ACHN (cell line): Measurements from ENCODE around the gene TMEM255A.
A peak's percentile ranks its signal among the peaks of the same experiment; 100 is the strongest.
"Not testable (repeated sequence)": the region's sequence is repeated elsewhere in the genome, so short reads cannot be mapped to it uniquely, and the experiment has no call there.

ENCODE experiments used
- DNase-seq: peaks from one replicate; pipeline ENCODE4 v3.0.0-alpha.2; 2015
- in situ Hi-C: cut with HindIII; loops from 2 replicates; pipeline ENCODE4 v1.10.0; 2017; ENCODE audit warnings: low sequenced_read_pairs, low pct_ligation_motif_present, low pct_unique_long_range_greater_than_20kb

Gene TMEM255A

DNA sequence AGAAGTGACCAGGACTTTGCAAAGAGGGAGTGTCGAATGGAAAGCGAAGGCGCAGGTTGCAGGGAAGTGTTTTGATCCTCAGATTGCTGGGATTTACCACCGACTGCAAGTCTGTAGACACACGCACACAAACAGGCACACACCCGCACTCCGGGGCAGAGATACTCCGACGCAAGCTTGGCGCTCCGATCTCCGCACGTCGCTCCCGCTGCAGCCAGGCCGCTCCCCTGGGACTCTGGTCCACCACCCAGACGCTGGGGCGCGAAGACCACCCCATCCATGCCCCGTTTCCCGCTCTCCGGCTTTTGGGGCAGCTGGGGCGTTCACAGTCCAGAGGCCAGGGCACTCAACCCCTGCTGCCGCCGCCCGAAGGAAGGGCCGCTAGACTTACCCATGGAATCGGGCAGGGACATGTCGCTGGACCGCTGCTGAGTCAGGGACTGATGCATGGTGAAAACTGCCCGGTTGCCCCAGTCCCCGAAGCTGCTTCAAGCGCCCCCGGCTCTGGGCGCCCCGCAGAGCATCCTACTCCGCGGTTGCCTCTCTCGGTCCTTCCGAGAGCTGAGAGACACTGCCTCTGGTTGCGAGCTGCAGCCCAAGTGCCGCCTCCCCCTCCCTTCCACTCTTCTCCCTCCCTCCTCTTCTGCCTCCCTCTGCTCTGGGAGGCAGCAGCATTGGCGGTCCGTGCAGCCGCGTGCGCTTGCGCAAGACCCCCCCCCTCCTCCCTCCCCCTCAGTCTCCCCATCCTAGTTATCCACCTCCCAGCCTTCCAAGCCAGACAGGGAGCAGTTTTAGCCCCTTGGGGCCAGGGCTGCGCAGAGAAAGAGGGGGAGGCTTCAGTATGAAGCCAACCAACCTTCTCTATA is at the start of gene TMEM255A:
Gene TMEM255A (minus strand): TSS at position 601 of the 866 bp plus-strand sequence. CDS start 152 bp downstream, at position 449.
- peak; percentile 1 for DNase-seq

GRCh38 chrX:120358737-120359456 is 47.6 kb upstream of the TMEM255A start:
- in situ Hi-C loops = no loop called here
- DNase-seq = peak; percentile 0

More for the DNA sequence above, at the start of gene TMEM255A:
- in situ Hi-C loops = no loop called here

GRCh38 chrX:120357186-120357585 is 45.9 kb upstream of the TMEM255A start:
- in situ Hi-C loops = no loop called here
- DNase-seq = no peak

GRCh38 chrX:120356084-120356483 is 44.8 kb upstream of the TMEM255A start:
- in situ Hi-C loops = no loop called here
- no peak for DNase-seq

DNA sequence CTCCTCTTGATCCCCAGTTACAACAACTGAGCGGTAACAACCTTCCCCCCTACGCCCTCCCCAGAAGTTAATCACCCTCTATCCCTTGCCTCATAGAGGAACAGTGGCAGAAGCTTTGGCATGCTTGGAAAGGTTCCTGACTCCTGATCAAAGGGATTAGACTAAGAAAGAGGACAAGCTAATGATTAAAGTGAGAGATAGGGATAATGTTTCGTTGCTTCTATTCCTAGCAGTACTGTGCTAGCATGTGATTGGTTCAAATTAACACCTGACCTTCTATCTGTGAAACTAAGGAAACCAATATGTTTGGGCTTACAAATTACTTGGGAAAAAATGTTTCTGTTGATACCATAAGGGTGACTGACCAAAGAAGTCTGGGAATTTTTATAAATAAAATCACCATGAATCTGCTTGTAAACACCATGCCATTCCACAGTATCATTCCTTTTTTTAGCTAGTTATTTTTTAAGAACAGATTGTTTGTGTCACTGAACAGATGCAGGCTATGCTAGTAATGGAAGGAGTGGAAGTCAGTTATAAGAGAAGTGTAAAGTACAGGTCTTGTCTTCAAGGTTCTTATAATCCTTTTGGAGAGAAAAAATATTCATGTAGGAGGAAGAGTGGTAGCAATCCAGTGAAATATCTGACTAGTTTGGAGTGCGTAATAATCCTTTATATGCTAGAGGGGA is 39.3 kb upstream of the TMEM255A start:
- in situ Hi-C loops = no loop called here
- no peak for DNase-seq

- DNase-seq, in situ Hi-C loops: not testable (repeated sequence)
Observed at GRCh38 chrX:120344566-120344965, 33.3 kb upstream of the TMEM255A start.

DNA sequence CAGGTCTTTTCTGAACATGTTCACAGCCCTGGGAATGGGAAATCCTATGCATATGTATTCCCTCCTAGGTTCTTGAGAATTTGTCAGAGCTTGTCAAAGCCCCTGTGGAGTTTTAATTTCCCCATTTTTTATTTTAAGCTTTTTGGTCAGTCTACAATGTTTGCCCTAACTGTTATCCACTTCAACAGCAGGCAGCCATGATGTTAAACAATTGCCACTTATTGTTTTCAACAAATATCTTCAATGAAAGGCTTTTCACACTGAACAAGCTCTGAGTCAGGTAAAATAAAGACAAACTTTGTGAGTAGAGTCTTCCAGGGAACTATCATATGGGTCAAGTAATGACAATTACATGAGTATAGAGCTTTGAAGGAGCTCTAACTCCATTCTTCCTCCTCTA is 25.6 kb upstream of the TMEM255A start:
- in situ Hi-C loops = no loop called here
- no peak for DNase-seq

- no peak for DNase-seq
Observed at GRCh38 chrX:120335289-120335688, 24.0 kb upstream of the TMEM255A start.

GRCh38 chrX:120334603-120335002 is 23.3 kb upstream of the TMEM255A start:
- in situ Hi-C loops = no loop called here
- no peak for DNase-seq

More at GRCh38 chrX:120335289-120335688, 24.0 kb upstream of the TMEM255A start:
- in situ Hi-C loops = no loop called here

DNA sequence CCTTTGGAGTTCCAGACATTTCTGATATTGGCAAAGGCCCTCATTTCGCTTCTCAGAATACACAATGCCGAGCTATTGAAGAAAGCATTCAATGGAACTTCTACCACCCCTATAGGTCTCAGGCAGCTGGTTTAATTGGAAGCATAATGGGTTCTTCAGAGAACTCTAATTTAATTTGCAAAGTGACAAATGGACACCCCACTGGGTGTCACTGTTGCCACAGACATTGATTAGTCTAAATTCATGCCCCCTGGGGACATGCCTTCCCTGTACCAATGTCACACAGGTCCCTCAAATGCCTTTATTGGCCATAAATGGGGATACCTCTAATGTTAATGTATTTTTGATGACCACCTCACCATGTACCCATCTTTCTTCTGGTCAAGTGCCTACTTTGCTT is 22.9 kb upstream of the TMEM255A start:
- no peak for DNase-seq
- in situ Hi-C loops = no loop called here

- DNase-seq = no peak
- in situ Hi-C loops = no loop called here
Observed at GRCh38 chrX:120332394-120332793, 21.1 kb upstream of the TMEM255A start.

DNA sequence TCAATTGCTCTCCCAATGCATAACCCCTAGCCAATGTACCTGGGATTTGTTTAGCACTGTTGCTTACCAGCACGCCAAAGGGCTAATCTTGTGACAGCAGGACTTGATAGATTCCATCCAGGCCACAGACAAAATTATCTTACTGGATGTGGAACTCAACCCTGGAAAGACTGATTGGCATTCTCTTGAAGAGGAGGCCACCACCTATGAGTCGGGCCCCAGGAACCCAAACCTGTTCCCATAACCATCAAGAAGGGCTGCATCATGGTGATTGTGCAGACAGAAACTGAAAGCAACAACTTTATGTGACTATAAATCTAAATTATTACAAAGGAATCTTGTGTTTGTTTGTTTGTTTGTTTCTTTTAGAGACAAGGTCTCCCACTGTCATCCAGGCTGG is 19.9 kb upstream of the TMEM255A start:
- no peak for DNase-seq
- in situ Hi-C loops = no loop called here

DNA sequence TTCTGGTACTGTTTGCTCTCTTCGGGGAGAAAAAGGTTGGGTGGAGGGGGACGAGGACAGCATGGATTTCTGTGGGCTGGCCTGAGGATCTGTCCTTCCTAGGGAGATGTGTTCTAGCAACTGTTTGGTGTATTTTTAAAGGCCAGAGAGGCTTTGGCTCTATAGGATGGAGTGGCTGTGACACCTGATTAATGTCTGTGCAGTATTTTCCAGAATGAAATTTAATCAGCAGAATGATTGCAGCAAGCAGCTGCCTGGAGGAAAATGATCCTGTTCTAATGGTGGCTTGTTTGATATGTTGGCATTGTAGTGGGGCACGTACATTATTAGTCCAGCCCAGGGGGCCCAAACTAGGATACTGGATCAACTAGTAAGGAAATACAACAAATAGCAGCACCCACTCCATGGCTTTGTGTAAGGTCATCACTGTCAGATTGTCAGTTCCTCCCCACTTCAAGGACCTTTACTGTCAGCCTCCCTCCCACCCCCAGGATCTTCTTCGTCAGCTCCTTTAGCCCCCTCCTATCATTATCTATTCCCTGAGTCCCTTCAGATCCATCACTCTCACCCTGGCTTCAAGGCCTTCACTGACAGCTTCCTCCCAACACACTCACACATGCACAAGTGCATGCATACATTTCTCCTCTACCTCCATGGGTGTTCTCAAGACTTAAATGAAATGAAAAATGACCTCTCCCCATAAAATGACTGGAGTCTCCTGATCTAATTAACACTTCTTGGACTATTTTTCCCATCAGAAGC is 10.4 kb upstream of the TMEM255A start:
- DNase-seq = no peak
- in situ Hi-C loops = no loop called here

GRCh38 chrX:120318411-120318810 is 7.2 kb upstream of the TMEM255A start:
- no peak for DNase-seq
- in situ Hi-C loops = no loop called here

- in situ Hi-C loops = no loop called here
Observed at GRCh38 chrX:120316587-120317283, 5.5 kb upstream of the TMEM255A start.

DNA sequence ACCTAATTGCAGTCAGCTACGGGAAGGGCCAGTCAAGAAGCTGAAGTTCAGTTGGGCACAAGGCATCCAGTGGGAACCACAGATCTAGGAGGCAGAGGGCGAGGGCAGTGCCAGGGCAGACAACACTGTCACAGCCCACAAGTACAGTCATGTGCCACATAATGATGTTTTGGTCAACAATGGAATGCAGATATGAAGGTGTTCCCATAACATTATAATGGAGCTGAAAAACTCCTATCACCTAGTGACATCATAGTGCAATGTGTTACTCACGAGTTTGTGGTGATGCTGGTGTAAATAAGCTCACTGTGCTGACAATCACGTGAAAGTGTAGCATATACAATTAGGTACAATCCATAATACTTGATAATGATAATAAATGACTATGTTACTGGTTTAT is 4.5 kb upstream of the TMEM255A start:
- in situ Hi-C loops = no loop called here
- no peak for DNase-seq

More at GRCh38 chrX:120316587-120317283, 5.5 kb upstream of the TMEM255A start:
- DNase-seq = peak; percentile 14

- in situ Hi-C loops = no loop called here
- no peak for DNase-seq
Observed at GRCh38 chrX:120311727-120312063, 434 bp upstream of the TMEM255A start.
